IMR-90 (cell line): ENCODE results near the gene IFIT3. TPM values are rescaled to one million over a fixed set of nuclear protein-coding genes. Genes with fewer than 3 reads are reported as not detected.

ENCODE experiments used
- ATAC-seq: fragments of 200-7000 bp; cut with Tn5 transposase; 2 replicates; pipeline ENCODE4 v1.9.1; 2020; ENCODE audit warnings: low read depth, mild to moderate bottlenecking, moderate library complexity
- BruUV-seq: library from RNA; stranded (reverse); fragments of 400-500 nt; replicated peaks from 2 replicates; lab custom pipeline; 2021; lab: Mats Ljungman, UMichigan
- CTCF ChIA-PET: fragments of 300-600 bp; formaldehyde crosslinking; extraction: SDS; loops from one replicate; lab custom pipeline; 2021; ENCODE audit warnings: antibody characterized with exemption; lab: Yijun Ruan, JAX
- POLR2A ChIA-PET: fragments of 300-600 bp; sonication (Branson Sonifier 250); formaldehyde crosslinking; loops from one replicate; lab custom pipeline; 2022; ENCODE audit warnings: antibody characterized with exemption; ENCODE audit not compliant: unreplicated experiment; lab: Charles Lee
- DNase-seq: peaks from one replicate; pipeline ENCODE4 v3.0.0; 2013
- H2AFZ ChIP-seq: replicated peaks from 2 replicates; pipeline ENCODE3; 2013; ENCODE audit warnings: low read length, mild to moderate bottlenecking; ENCODE audit not compliant: poor library complexity
- H2AK5ac ChIP-seq: 2 replicates; pipeline ENCODE4 v1.6.1; 2013; ENCODE audit warnings: low read depth, low read length, inconsistent platforms
- H2AK9ac ChIP-seq: replicated peaks from 2 replicates; pipeline ENCODE3; 2013; ENCODE audit warnings: mild to moderate bottlenecking, low read depth, low read length, moderate library complexity; ENCODE audit not compliant: poor library complexity
- H2BK120ac ChIP-seq: 2 replicates; pipeline ENCODE4 v1.6.1; 2013; ENCODE audit warnings: low read depth, low read length, inconsistent platforms
- H2BK15ac ChIP-seq: 3 replicates; pipeline ENCODE4 v1.6.1; 2013; ENCODE audit warnings: low read depth, low read length, inconsistent platforms
- H2BK20ac ChIP-seq: 2 replicates; pipeline ENCODE4 v1.6.1; 2013; ENCODE audit warnings: low read depth, mild to moderate bottlenecking, inconsistent platforms, low read length, moderate library complexity
- H2BK5ac ChIP-seq: 2 replicates; pipeline ENCODE4 v1.6.1; 2013; ENCODE audit warnings: mild to moderate bottlenecking, low read depth, low read length, inconsistent platforms; ENCODE audit not compliant: poor library complexity, severe bottlenecking
- H3K14ac ChIP-seq: replicated peaks from 2 replicates; pipeline ENCODE4 v1.6.1; 2013; ENCODE audit warnings: low read depth, low read length, inconsistent platforms
- H3K18ac ChIP-seq: 2 replicates; pipeline ENCODE4 v1.6.1; 2013; ENCODE audit warnings: low read depth, low read length, control low read depth
- H3K23ac ChIP-seq: 2 replicates; pipeline ENCODE4 v1.6.1; 2013; ENCODE audit warnings: low read depth, low read length, inconsistent platforms
- H3K27ac ChIP-seq: 2 replicates; pipeline ENCODE4 v1.5.1; 2013; ENCODE audit warnings: mild to moderate bottlenecking, control low read depth, low read length; ENCODE audit not compliant: insufficient read depth
- H3K27me3 ChIP-seq: 2 replicates; pipeline ENCODE4 v1.6.1; 2013; ENCODE audit warnings: low read length; ENCODE audit not compliant: control insufficient read depth, insufficient read depth
- H3K36me3 ChIP-seq: 2 replicates; pipeline ENCODE4 v1.6.1; 2013; ENCODE audit warnings: low read length, mixed read lengths; ENCODE audit not compliant: control insufficient read depth, insufficient read depth
- H3K4ac ChIP-seq: 2 replicates; pipeline ENCODE4 v1.6.1; 2013; ENCODE audit warnings: low read depth, low read length, inconsistent platforms
- H3K4me1 ChIP-seq: 2 replicates; pipeline ENCODE4 v1.6.1; 2013; ENCODE audit warnings: low read length, mixed read lengths; ENCODE audit not compliant: control insufficient read depth, insufficient read depth
- H3K4me2 ChIP-seq: 2 replicates; pipeline ENCODE4 v1.6.1; 2013; ENCODE audit warnings: low read depth, mild to moderate bottlenecking, control low read depth, low read length, moderate library complexity
- H3K4me3 ChIP-seq: 2 replicates; pipeline ENCODE4 v1.5.1; 2013; ENCODE audit warnings: low read depth, mild to moderate bottlenecking, control low read depth, low read length, moderate library complexity; ENCODE audit not compliant: insufficient read depth
- H3K56ac ChIP-seq: 2 replicates; pipeline ENCODE4 v1.6.1; 2013; ENCODE audit warnings: low read length, inconsistent platforms; ENCODE audit not compliant: insufficient read depth; ENCODE audit errors: extremely low read depth
- H3K79me1 ChIP-seq, 2 experiments: 2 replicates each; pipeline ENCODE4 v1.6.1; 2013; ENCODE audit warnings: low read length in 2 of 2, inconsistent platforms in 1 of 2, low read depth in 1 of 2
- H3K9ac ChIP-seq: 2 replicates; pipeline ENCODE4 v1.6.1; 2013; ENCODE audit warnings: low read depth, low read length, control low read depth
- H3K9me1 ChIP-seq: 2 replicates; pipeline ENCODE4 v1.6.1; 2013; ENCODE audit warnings: low read length, inconsistent platforms; ENCODE audit not compliant: insufficient read depth
- H3K9me3 ChIP-seq: 2 replicates; pipeline ENCODE4 v1.6.1; 2013; ENCODE audit warnings: low read length; ENCODE audit not compliant: control insufficient read depth, insufficient read depth
- H4K20me1 ChIP-seq: 2 replicates; pipeline ENCODE4 v1.6.1; 2013; ENCODE audit warnings: low read length, inconsistent platforms; ENCODE audit not compliant: insufficient read depth
- H4K5ac ChIP-seq: 2 replicates; pipeline ENCODE4 v1.6.1; 2013; ENCODE audit warnings: mild to moderate bottlenecking, low read depth, low read length, control low read depth
- H4K8ac ChIP-seq, 2 experiments: 2 replicates each; pipeline ENCODE4 v1.6.1; 2013; ENCODE audit warnings: low read depth in 2 of 2, low read length in 2 of 2, control low read depth in 1 of 2, inconsistent platforms in 1 of 2
- H4K91ac ChIP-seq: 2 replicates; pipeline ENCODE4 v1.6.1; 2013; ENCODE audit warnings: low read depth, low read length, inconsistent platforms; ENCODE audit not compliant: insufficient read depth
- BHLHE40 ChIP-seq: fragments of 150-350 bp; IDR thresholded peaks from 2 replicates; pipeline ENCODE4 v1.6.1; 2016; ENCODE audit warnings: mild to moderate bottlenecking, low read depth, low read length
- CHD1 ChIP-seq: IDR thresholded peaks from 2 replicates; pipeline ENCODE4 v1.6.1; 2012; ENCODE audit warnings: low read depth, low read length, improper control_type of control experiment
- CTCF ChIP-seq: conservative IDR thresholded peaks from 2 replicates; pipeline ENCODE4 v1.5.1; 2012; ENCODE audit warnings: mild to moderate bottlenecking, low read depth, low read length, improper control_type of control experiment
- MAFK ChIP-seq: IDR thresholded peaks from 2 replicates; pipeline ENCODE4 v1.6.1; 2012; ENCODE audit warnings: low read depth, low read length, improper control_type of control experiment
- MAZ ChIP-seq: IDR thresholded peaks from 2 replicates; pipeline ENCODE4 v1.6.1; 2012; ENCODE audit warnings: low read depth, mild to moderate bottlenecking, low read length, improper control_type of control experiment, moderate library complexity, borderline replicate concordance
- NFE2L2 ChIP-seq: fragments of 150-350 bp; IDR thresholded peaks from 2 replicates; pipeline ENCODE4 v1.6.1; 2016; ENCODE audit warnings: low read depth, mild to moderate bottlenecking, low read length
- RAD21 ChIP-seq: IDR thresholded peaks from 2 replicates; pipeline ENCODE4 v1.6.1; 2012; ENCODE audit warnings: low read length, improper control_type of control experiment
- RFX5 ChIP-seq: IDR thresholded peaks from 2 replicates; pipeline ENCODE4 v1.8.0; 2012; ENCODE audit warnings: low read depth, mild to moderate bottlenecking, low read length, moderate library complexity
- WGBS, 2 experiments: methylation state at CpG; one replicate each; pipeline versions ENCODE4 v1.1.5 to v1.1.7; 2013; ENCODE audit warnings: missing lambda C conversion rate in 2 of 2; ENCODE audit not compliant: insufficient read length in 1 of 2; ENCODE audit errors: extremely low coverage in 2 of 2; 5-methylcytosine and 5-hydroxymethylcytosine counted together
- dilution Hi-C: fragments of 300-500 bp; cut with HindIII; formaldehyde crosslinking; loops from one replicate; pipeline ENCODE4 v1.14.3; 2018; ENCODE audit warnings: low sequenced_read_pairs; ENCODE audit not compliant: unreplicated experiment
- in situ Hi-C: fragments of 300-500 bp; cut with MboI; formaldehyde crosslinking; loops from 3 replicates; pipeline ENCODE4 v1.14.3; 2019; ENCODE audit warnings: low sequenced_read_pairs, inconsistent platforms, mixed read lengths
- intact Hi-C: fragments of 100-400 bp; cut with micrococcal nuclease; formaldehyde crosslinking; loops from 2 replicates; pipeline ENCODE4 v1.10.0; 2022
- polyA plus RNA-seq, 3 experiments: library from polyadenylated mRNA; depleted of rRNA; stranded (reverse); fragments of >200 nt; gene quantifications; 2 replicates each; pipeline ENCODE4 v1.2.3, GENCODE V29; 2012; ENCODE audit warnings: low replicate concordance in 1 of 3
- total RNA-seq: library from RNA; depleted of rRNA; stranded (reverse); fragments of >200 nt; gene quantifications from 2 replicates; pipeline ENCODE4 v1.2.3, GENCODE V29; 2012

Gene IFIT3
- total and polyA plus RNA-seq, 2 of the 4 experiments (the other 2 are of a cell fraction) = 3.5 to 7.3 TPM

GRCh38 chr10:89332123-89332633 lies 4.4 kb downstream of the IFIT3 start:
- peak overlapping the region; percentile 53; the same call in 1 of the 2 replicates for H3K18ac ChIP-seq
- H3K9me1 ChIP-seq = peaks cover 6% of the 10 kb centered on the region; the same call in 1 of the 2 replicates
- H4K5ac ChIP-seq = peak overlapping the region; percentile 28; the same call in 1 of the 2 replicates
- peak overlapping the region; percentile 60 for H2BK5ac ChIP-seq
- peak overlapping the region; percentile 37 for H3K4me3 ChIP-seq
- no peaks in the 10 kb centered on the region for H3K9me3 ChIP-seq
- H3K27me3 ChIP-seq = no peaks in the 10 kb centered on the region
- CTCF ChIA-PET = interaction anchor here (1.0 kb wide), 1 partner anchor 23 kb away, joined by 3 read pairs; no protein-coding TSS in a partner anchor
- peak overlapping the region; percentile 40 for H3K9ac ChIP-seq
- in situ Hi-C loops = no loop called here
- H3K27ac ChIP-seq = peak overlapping the region; percentile 32
- peak overlapping the region; percentile 57 to 73; a peak in 3 of 4 replicates for H4K8ac ChIP-seq
- BruUV-seq = no TSS peak
- dilution Hi-C loops = no loop called here
- H3K4me1 ChIP-seq = peaks cover 15% of the 10 kb centered on the region
- ATAC-seq (peak; percentile 42), DNase-seq (peak; percentile 78)
- H3K4me2 ChIP-seq = peak overlapping the region; percentile 91
- no peaks in the 10 kb centered on the region for H4K20me1 ChIP-seq
- H2AK5ac ChIP-seq = no peak overlapping the region
- H3K36me3 ChIP-seq = no peaks in the 10 kb centered on the region
- peak overlapping the region; percentile 35; the same call in 1 of the 2 replicates for H3K4ac ChIP-seq
- peak overlapping the region; percentile 56 for H2AFZ ChIP-seq
- no peak for TF ChIP-seq MAFK
- no peak for TF ChIP-seq MAZ
- TF ChIP-seq BHLHE40 = 0 out of 2 replicates have a peak, but pooled peaks have one; percentile 14
- TF ChIP-seq RAD21 = no peak
- no peak for TF ChIP-seq RFX5
- no peak for TF ChIP-seq CHD1
- no peak for TF ChIP-seq NFE2L2
- TF ChIP-seq CTCF = no peak
- intact Hi-C loops = no loop called here
- H3K14ac ChIP-seq = peak overlapping the region; percentile 57
- H2BK120ac ChIP-seq = peak overlapping the region; percentile 57
- H3K56ac ChIP-seq = peak overlapping the region; percentile 56
- peak overlapping the region; percentile 16; the same call in 1 of the 3 replicates for H2BK15ac ChIP-seq
- POLR2A ChIA-PET = no interaction called here
- peaks cover 15 to 30% of the 10 kb centered on the region in 2 experiments for H3K79me1 ChIP-seq
- H2BK20ac ChIP-seq = peak overlapping the region; percentile 57
- peak overlapping the region; percentile 61; the same call in 1 of the 2 replicates for H4K91ac ChIP-seq
- H2AK9ac ChIP-seq = no peak overlapping the region
- 0 out of 2 replicates have a peak overlapping the region, but pooled peaks have one; percentile 46 for H3K23ac ChIP-seq
- no CpG with 5 or more reads among the region's 5 CpGs for WGBS, 2 experiments
